ENCODE results near the gene SEC14L3. TPM values are rescaled to one million over a fixed set of nuclear protein-coding genes. Genes with fewer than 3 reads are reported as not detected.

The SEC14L3 gene
- total and polyA plus RNA-seq, 2 of the 13 experiments (the other 11 are each of a cell fraction or from before 2014, with no cell fraction given): not detected

GRCh38 chr22:30424534-30425326, 47.1 kb downstream of the SEC14L3 start (continued):
- no peak for TF ChIP-seq ZNF407 (CRISPR knock-in tag; IDR thresholded peaks at IDR 0.05; ENCODE audit: not compliant biosample characterization)
- TF ChIP-seq SMARCC2 (IDR thresholded peaks at IDR 0.05): no peak
- no peak for TF ChIP-seq ZNF18 (CRISPR knock-in tag; IDR thresholded peaks at IDR 0.05; ENCODE audit: insufficient replicate concordance)
- no peak for TF ChIP-seq IKZF4 (CRISPR knock-in tag; IDR thresholded peaks at IDR 0.05; ENCODE audit: borderline replicate concordance, low read depth, not compliant biosample characterization)
- TF ChIP-seq ZNF3 (CRISPR knock-in tag; IDR thresholded peaks at IDR 0.05): no peak
- TF ChIP-seq ZNF549 (CRISPR knock-in tag; IDR thresholded peaks at IDR 0.05): no peak
- no peak for TF ChIP-seq RELA (CRISPR knock-in tag; IDR thresholded peaks at IDR 0.05)
- no peak for TF ChIP-seq ZNF12 (CRISPR knock-in tag; IDR thresholded peaks at IDR 0.05)
- TF ChIP-seq CBX2 (IDR thresholded peaks at IDR 0.05; ENCODE audit: low read depth, low read length): no peak
- no peak for TF ChIP-seq CBX2 (CRISPR knock-in tag; IDR thresholded peaks at IDR 0.05; ENCODE audit: low read depth)

All from HepG2 (cell line).